Stimulated activated CD8-positive, alpha-beta memory T cell treated with anti-CD3 and anti-CD28 coated beads, Interleukin-7, amount 100 ng/mL, for 1 hour (primary cell): ENCODE results near the gene FOCAD.
"Not testable (repeated sequence)": the region's sequence is repeated elsewhere in the genome, so short reads cannot be mapped to it uniquely, and the experiment has no call there.

ENCODE experiments used
- DNase-seq, 2 donors: peaks; one replicate each; pipeline ENCODE4 v3.0.0-alpha.2; 2020; ENCODE audit warnings: low read depth in 2 of 2

The FOCAD gene

GRCh38 chr9:20973246-20973947 lies 289.3 kb downstream of the FOCAD start:
- not testable (repeated sequence) for DNase-seq

GRCh38 chr9:20974191-20974938 lies 290.3 kb downstream of the FOCAD start:
- DNase-seq = not testable (repeated sequence)

- DNase-seq = no peak
These were observed 294.2 kb downstream of the FOCAD start for GRCh38 chr9:20978249-20978648.

GRCh38 chr9:20980832-20981455 lies 296.9 kb downstream of the FOCAD start:
- no peak for DNase-seq

- no peak for DNase-seq
These were observed 297.4 kb downstream of the FOCAD start for GRCh38 chr9:20981486-20981885.

- DNase-seq = no peak
These were observed 300.4 kb downstream of the FOCAD start for GRCh38 chr9:20984506-20984905.

GRCh38 chr9:20985851-20986600 lies 302.0 kb downstream of the FOCAD start:
- DNase-seq = no peak

- no peak for DNase-seq
These were observed 303.5 kb downstream of the FOCAD start for GRCh38 chr9:20987521-20987920.

GRCh38 chr9:20988061-20988460 lies 304.0 kb downstream of the FOCAD start:
- no peak for DNase-seq

- no peak for DNase-seq
These were observed 304.7 kb downstream of the FOCAD start for GRCh38 chr9:20988671-20989315.

GRCh38 chr9:20989923-20990341 lies 305.9 kb downstream of the FOCAD start:
- no peak for DNase-seq

GRCh38 chr9:20990867-20991266 lies 306.8 kb downstream of the FOCAD start:
- DNase-seq = no peak

- DNase-seq = no peak
These were observed 310.4 kb downstream of the FOCAD start for GRCh38 chr9:20994486-20994885.

GRCh38 chr9:20995616-20996015 lies 311.6 kb downstream of the FOCAD start:
- no peak for DNase-seq

GRCh38 chr9:20996809-20997208 lies 312.8 kb downstream of the FOCAD start:
- no peak for DNase-seq

- DNase-seq = no peak
These were observed 313.5 kb downstream of the FOCAD start for GRCh38 chr9:20997503-20998076.

- no peak for DNase-seq
These were observed 317.5 kb downstream of the FOCAD start for GRCh38 chr9:21001581-21001980.

GRCh38 chr9:21002040-21002439 lies 318.0 kb downstream of the FOCAD start:
- no peak for DNase-seq

- DNase-seq = no peak
These were observed 331.2 kb downstream of the FOCAD start for GRCh38 chr9:21015129-21015815.

GRCh38 chr9:21015995-21016394 lies 331.9 kb downstream of the FOCAD start:
- DNase-seq = no peak
